GM12878 (cell line): Measurements from ENCODE around the gene DNAJC27. TPM values are rescaled to one million over a fixed set of nuclear protein-coding genes. Genes with fewer than 3 reads are reported as not detected.
A peak's percentile ranks its signal among the peaks of the same experiment; 100 is the strongest.

Source experiments
- ATAC-seq: fragments of 200-7000 bp; cut with Tn5 transposase; 3 replicates; pipeline ENCODE4 v1.9.1; 2020; ENCODE audit warnings: mild to moderate bottlenecking, moderate library complexity
- BruUV-seq: library from RNA; stranded (reverse); fragments of 400-500 nt; replicated peaks from 2 replicates; lab custom pipeline; 2021; lab: Mats Ljungman, UMichigan
- CTCF ChIA-PET: fragments of 300-600 bp; sonication (Branson Sonifier 250); formaldehyde crosslinking; extraction: SDS; loops from one replicate; lab custom pipeline; 2021; ENCODE audit warnings: inconsistent platforms; lab: Yijun Ruan, JAX
- POLR2A ChIA-PET: fragments of 350-600 bp; formaldehyde crosslinking; extraction: SDS; loops from one replicate; lab custom pipeline; 2021; ENCODE audit warnings: inconsistent platforms; lab: Charles Lee
- RAD21 ChIA-PET: fragments of 300-600 bp; sonication (Branson Sonifier 250); formaldehyde crosslinking; loops from one replicate; lab custom pipeline; 2023; ENCODE audit warnings: antibody characterized with exemption; ENCODE audit not compliant: unreplicated experiment; lab: Charles Lee
- SMC1A ChIA-PET: fragments of 300-600 bp; sonication (Branson Sonifier 250); formaldehyde crosslinking; loops from one replicate; lab custom pipeline; 2023; ENCODE audit not compliant: unreplicated experiment, uncharacterized antibody; lab: Charles Lee
- DNase-seq: peaks from one replicate; pipeline ENCODE4 v3.0.0-alpha.2; 2011; ENCODE audit warnings: low read depth, low spot score
- FAIRE-seq: peaks from 3 replicates; lab custom pipeline; 2011; peaks lifted over from hg19 to GRCh38; lab: Jason Lieb, UNC
- H2AFZ ChIP-seq: 2 replicates; pipeline ENCODE4 v1.6.0; 2011; ENCODE audit warnings: low read depth, low read length, control low read depth; ENCODE audit not compliant: control insufficient read depth
- H3K27ac ChIP-seq: 2 replicates; pipeline ENCODE4 v1.5.1; 2011; ENCODE audit warnings: control low read depth; ENCODE audit not compliant: control insufficient read depth, insufficient read depth
- H3K27me3 ChIP-seq, 2 experiments: replicated peaks in 1 of 2; 2 replicates each; pipeline versions ENCODE4 v1.6.0 to v1.6.1; 2011; ENCODE audit warnings: low read length in 1 of 2; ENCODE audit not compliant: control insufficient read depth in 2 of 2, insufficient read depth in 2 of 2
- H3K36me3 ChIP-seq, 2 experiments: 2 replicates each; pipeline ENCODE4 v1.5.1; 2011; ENCODE audit warnings: low read length in 1 of 2; ENCODE audit not compliant: control insufficient read depth in 2 of 2, insufficient read depth in 2 of 2
- H3K4me1 ChIP-seq: 2 replicates; pipeline ENCODE4 v1.6.1; 2011; ENCODE audit warnings: mild to moderate bottlenecking, low read length, moderate library complexity, mixed read lengths; ENCODE audit not compliant: control insufficient read depth, insufficient read depth
- H3K4me2 ChIP-seq: 2 replicates; pipeline ENCODE4 v1.6.0; 2011; ENCODE audit warnings: control low read depth; ENCODE audit not compliant: control insufficient read depth, insufficient read depth
- H3K4me3 ChIP-seq: fragments of 200-600 bp; sonication (generic); 2 replicates; pipeline ENCODE4 v1.5.1; 2016
- H3K79me2 ChIP-seq: 2 replicates; pipeline ENCODE4 v1.6.0; 2011; ENCODE audit warnings: low read length; ENCODE audit not compliant: control insufficient read depth, insufficient read depth
- H3K9ac ChIP-seq: 2 replicates; pipeline ENCODE4 v1.8.0; 2011; ENCODE audit warnings: low read length, control low read depth, mixed read lengths; ENCODE audit not compliant: control insufficient read depth, insufficient read depth
- H3K9me3 ChIP-seq: replicated peaks from 3 replicates; pipeline ENCODE4 v1.5.1; 2011; ENCODE audit warnings: mild to moderate bottlenecking, low read length; ENCODE audit not compliant: control insufficient read depth, insufficient read depth
- H4K20me1 ChIP-seq: 2 replicates; pipeline ENCODE4 v1.6.0; 2011; ENCODE audit not compliant: control insufficient read depth, insufficient read depth
- BHLHE40 ChIP-seq, 2 experiments: fragments of 450-650 bp in 1 of 2; IDR thresholded peaks; 2 replicates each; pipeline ENCODE4 v1.6.1; 2011 to 2017; ENCODE audit warnings: low read depth in 2 of 2, borderline replicate concordance in 1 of 2, improper control_type of control experiment in 1 of 2, low read length in 1 of 2, mild to moderate bottlenecking in 1 of 2
- CBFB ChIP-seq: IDR thresholded peaks from 2 replicates; pipeline ENCODE4 v1.6.1; 2016; ENCODE audit warnings: antibody characterized with exemption, low read depth
- CBX5 ChIP-seq: sonication (generic); IDR thresholded peaks from 2 replicates; pipeline ENCODE4 v1.6.1; 2016; ENCODE audit warnings: low read depth, moderate library complexity, mild to moderate bottlenecking, inconsistent platforms
- EZH2 ChIP-seq: IDR thresholded peaks from 2 replicates; pipeline ENCODE4 v1.6.1; 2012; ENCODE audit warnings: low read depth, mild to moderate bottlenecking, control low read depth, inconsistent platforms, low read length, borderline replicate concordance; ENCODE audit not compliant: control insufficient read depth
- FOXM1 ChIP-seq: IDR thresholded peaks from 2 replicates; pipeline ENCODE4 v1.6.1; 2012; ENCODE audit warnings: low read depth, mild to moderate bottlenecking, inconsistent platforms, low read length, moderate library complexity
- GABPA ChIP-seq: IDR thresholded peaks from 2 replicates; pipeline ENCODE4 v1.6.1; 2014; ENCODE audit warnings: antibody characterized with exemption, low read depth, mild to moderate bottlenecking, inconsistent platforms
- JUND ChIP-seq: IDR thresholded peaks from 2 replicates; pipeline ENCODE4 v1.6.1; 2012; ENCODE audit warnings: low read depth, mild to moderate bottlenecking, low read length, improper control_type of control experiment, moderate library complexity
- MEF2A ChIP-seq: IDR thresholded peaks from 2 replicates; pipeline ENCODE4 v1.6.1; 2011; ENCODE audit warnings: low read depth, mild to moderate bottlenecking, low read length, moderate library complexity; ENCODE audit not compliant: insufficient read depth
- MEF2B ChIP-seq: fragments of 450-650 bp; IDR thresholded peaks from 2 replicates; pipeline ENCODE4 v1.6.1; 2018; ENCODE audit warnings: mild to moderate bottlenecking, moderate library complexity; ENCODE audit not compliant: partially characterized antibody, poor library complexity, severe bottlenecking
- MXI1 ChIP-seq: fragments of 150-350 bp; IDR thresholded peaks from 2 replicates; pipeline ENCODE4 v1.6.1; 2011; ENCODE audit warnings: low read depth, mild to moderate bottlenecking, inconsistent platforms, low read length, improper control_type of control experiment
- NFXL1 ChIP-seq: fragments of 450-650 bp; IDR thresholded peaks from 2 replicates; pipeline ENCODE4 v1.6.1; 2017; ENCODE audit warnings: antibody characterized with exemption, mild to moderate bottlenecking, borderline replicate concordance
- PML ChIP-seq: IDR thresholded peaks from 2 replicates; pipeline ENCODE4 v1.6.1; 2012; ENCODE audit warnings: low read length, inconsistent platforms
- RCOR1 ChIP-seq: conservative IDR thresholded peaks from 2 replicates; pipeline ENCODE4 v1.6.1; 2012; ENCODE audit warnings: low read depth, low read length, improper control_type of control experiment
- RFX5 ChIP-seq: IDR thresholded peaks from 2 replicates; pipeline ENCODE4 v1.6.1; 2011; ENCODE audit warnings: low read depth, low read length, improper control_type of control experiment
- SMARCA5 ChIP-seq: fragments of 450-650 bp; IDR thresholded peaks from 2 replicates; pipeline ENCODE4 v1.6.1; 2017; ENCODE audit warnings: mild to moderate bottlenecking
- SP1 ChIP-seq: IDR thresholded peaks from one replicate; pipeline ENCODE4 v1.6.1; 2011; ENCODE audit warnings: low read depth, low read length
- SREBF1 ChIP-seq: IDR thresholded peaks from 2 replicates; pipeline ENCODE4 v1.6.1; 2012; ENCODE audit warnings: mild to moderate bottlenecking, low read length
- TAF1 ChIP-seq: IDR thresholded peaks from 2 replicates; pipeline ENCODE4 v1.6.1; 2011; ENCODE audit warnings: mild to moderate bottlenecking, low read depth, low read length, borderline replicate concordance
- USF1 ChIP-seq: IDR thresholded peaks from 2 replicates; pipeline ENCODE4 v1.6.1; 2011; ENCODE audit warnings: borderline replicate concordance, low read depth, mild to moderate bottlenecking, moderate library complexity, mixed read lengths, low read length; ENCODE audit not compliant: insufficient read depth; ENCODE audit errors: extremely low read length
- ZNF274 ChIP-seq: IDR thresholded peaks from one replicate; pipeline ENCODE4 v1.8.0; 2011; ENCODE audit not compliant: insufficient read length, insufficient read depth
- ZNF384 ChIP-seq: IDR thresholded peaks from 2 replicates; pipeline ENCODE4 v1.6.1; 2012; ENCODE audit warnings: low read depth, mild to moderate bottlenecking, low read length, improper control_type of control experiment, borderline replicate concordance
- ZZZ3 ChIP-seq: IDR thresholded peaks from 2 replicates; pipeline ENCODE4 v1.6.1; 2011; ENCODE audit warnings: low read depth; ENCODE audit not compliant: control insufficient read depth, insufficient read length
- WGBS: methylation state at CpG from one replicate; pipeline ENCODE4 v1.1.6; 2016; ENCODE audit warnings: low lambda C conversion rate; ENCODE audit not compliant: insufficient replicate concordance, insufficient coverage; ENCODE audit errors: missing lambda C conversion rate; 5-methylcytosine and 5-hydroxymethylcytosine counted together
- in situ Hi-C: fragments of 300-500 bp; cut with MboI; formaldehyde crosslinking; loops from 9 replicates; pipeline ENCODE4 v1.14.3; 2018; ENCODE audit warnings: mixed read lengths
- intact Hi-C: fragments of 100-400 bp; cut with micrococcal nuclease; formaldehyde crosslinking; loops from one replicate; pipeline ENCODE4 v1.14.2; 2022; ENCODE audit not compliant: unreplicated experiment
- polyA plus RNA-seq, 11 experiments: library from polyadenylated mRNA; depleted of rRNA in 4 of 11; unstranded in 6 of 11; stranded (reverse) in 5 of 11; fragments of >200 nt; fragmentation: Nextera tagmentation in 4 of 11; fragmentation: Illumina TruSeq in 1 of 11; extraction: Ambion mirVana in 4 of 11; extraction: Trizol in 1 of 11; gene quantifications; 1 replicate in 1 of 11; 2 replicates in 10 of 11; pipeline versions ENCODE4 v1.2.1 to v1.2.3, GENCODE V29; 2011 to 2016; ENCODE audit warnings: inconsistent platforms in 2 of 11, missing spikeins in 2 of 11, low read depth in 1 of 11
- total RNA-seq, 4 experiments: library from RNA; depleted of rRNA in 3 of 4; stranded (reverse); fragments of >200 nt in 3 of 4; fragmentation: Illumina TruSeq in 1 of 4; extraction: Trizol in 1 of 4; gene quantifications; 2 replicates each; pipeline versions ENCODE4 v1.2.1 to v1.2.3, GENCODE V29; 2013 to 2021
- TF ChIP-seq, protein P1 (sequence below): fragments of 450-650 bp; IDR thresholded peaks from 2 replicates; pipeline ENCODE4 v1.6.1; 2017; ENCODE audit warnings: low read depth, mild to moderate bottlenecking, moderate library complexity

The DNAJC27 gene
- total and polyA plus RNA-seq, 10 of the 15 experiments (the other 5 are each of a cell fraction or from before 2014, with no cell fraction given), result 0.95 to 9.6 (median 3.7) TPM

GRCh38 chr2:24917086-24917485, 54.7 kb downstream of the DNAJC27 start:
- ChIA-PET SMC1A (no interaction called here), RAD21 (no interaction called here), CTCF (interaction anchor here (1.0 kb wide), 1 partner anchor 58 kb away, joined by 3 read pairs; no protein-coding TSS in a partner anchor), POLR2A (interaction anchor here (0.5 kb wide), 1 partner anchor 13 kb away, joined by 3 read pairs; no protein-coding TSS in a partner anchor)
- Histone ChIP-seq H3K9me3 (no peaks in the 10 kb centered on the region), H3K27ac (no peak overlapping the region), H3K27me3 (no peaks in the 10 kb centered on the region), H3K4me2 (peak overlapping the region; percentile 93), H2AFZ (no peak overlapping the region), H3K36me3 (peaks cover 1 to 4% of the 10 kb centered on the region in 2 experiments; a peak in 3 of 4 replicates), H3K79me2 (peaks cover 46% of the 10 kb centered on the region), H3K9ac (peak overlapping the region; percentile 28; the same call in 1 of the 2 replicates), H3K4me3 (peak overlapping the region; percentile 92; the same call in 1 of the 2 replicates), H4K20me1 (peaks cover 7% of the 10 kb centered on the region; the same call in 1 of the 2 replicates), H3K4me1 (peaks cover 28% of the 10 kb centered on the region)
- no TSS peak for BruUV-seq
- intact Hi-C loops (no loop called here), in situ Hi-C loops (no loop called here)
- 13% methylated on average over 7 of the region's 7 CpGs for WGBS
- peak; percentile 74 for ATAC-seq
- peak; percentile 68 for FAIRE-seq
- peak; percentile 44 for DNase-seq
- TF ChIP-seq, protein P1, sequence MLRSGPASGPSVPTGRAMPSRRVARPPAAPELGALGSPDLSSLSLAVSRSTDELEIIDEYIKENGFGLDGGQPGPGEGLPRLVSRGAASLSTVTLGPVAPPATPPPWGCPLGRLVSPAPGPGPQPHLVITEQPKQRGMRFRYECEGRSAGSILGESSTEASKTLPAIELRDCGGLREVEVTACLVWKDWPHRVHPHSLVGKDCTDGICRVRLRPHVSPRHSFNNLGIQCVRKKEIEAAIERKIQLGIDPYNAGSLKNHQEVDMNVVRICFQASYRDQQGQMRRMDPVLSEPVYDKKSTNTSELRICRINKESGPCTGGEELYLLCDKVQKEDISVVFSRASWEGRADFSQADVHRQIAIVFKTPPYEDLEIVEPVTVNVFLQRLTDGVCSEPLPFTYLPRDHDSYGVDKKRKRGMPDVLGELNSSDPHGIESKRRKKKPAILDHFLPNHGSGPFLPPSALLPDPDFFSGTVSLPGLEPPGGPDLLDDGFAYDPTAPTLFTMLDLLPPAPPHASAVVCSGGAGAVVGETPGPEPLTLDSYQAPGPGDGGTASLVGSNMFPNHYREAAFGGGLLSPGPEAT, result no peak
- TF ChIP-seq NFXL1 (no peak), MEF2B (peak; percentile 41), JUND (no peak), SP1 (no peak), MXI1 (no peak), ZZZ3 (no peak), RCOR1 (no peak), GABPA (no peak), SMARCA5 (no peak), RFX5 (no peak), USF1 (no peak), EZH2 (no peak), MEF2A (no peak), PML (no peak), ZNF274 (no peak), BHLHE40 (IDR thresholded peaks at IDR 0.05; ENCODE audit: borderline replicate concordance in 1 of 2, low read depth in 2 of 2, low read length in 1 of 2) (peak; percentile 27 to 60; a peak in 2 of 4 replicates), CBFB (peak; percentile 32; the same call in 1 of the 2 replicates), TAF1 (no peak), FOXM1 (no peak), SREBF1 (no peak), CBX5 (no peak), ZNF384 (no peak)
